Kidney capillary endothelial cell (primary cell): ENCODE data around the gene GPATCH4.
"Not testable (repeated sequence)": the region's sequence is repeated elsewhere in the genome, so short reads cannot be mapped to it uniquely, and the experiment has no call there.

ENCODE experiments used
- DNase-seq: peaks from one replicate; pipeline ENCODE4 v3.0.0-alpha.2; 2018; ENCODE audit warnings: low spot score

The GPATCH4 gene

DNA sequence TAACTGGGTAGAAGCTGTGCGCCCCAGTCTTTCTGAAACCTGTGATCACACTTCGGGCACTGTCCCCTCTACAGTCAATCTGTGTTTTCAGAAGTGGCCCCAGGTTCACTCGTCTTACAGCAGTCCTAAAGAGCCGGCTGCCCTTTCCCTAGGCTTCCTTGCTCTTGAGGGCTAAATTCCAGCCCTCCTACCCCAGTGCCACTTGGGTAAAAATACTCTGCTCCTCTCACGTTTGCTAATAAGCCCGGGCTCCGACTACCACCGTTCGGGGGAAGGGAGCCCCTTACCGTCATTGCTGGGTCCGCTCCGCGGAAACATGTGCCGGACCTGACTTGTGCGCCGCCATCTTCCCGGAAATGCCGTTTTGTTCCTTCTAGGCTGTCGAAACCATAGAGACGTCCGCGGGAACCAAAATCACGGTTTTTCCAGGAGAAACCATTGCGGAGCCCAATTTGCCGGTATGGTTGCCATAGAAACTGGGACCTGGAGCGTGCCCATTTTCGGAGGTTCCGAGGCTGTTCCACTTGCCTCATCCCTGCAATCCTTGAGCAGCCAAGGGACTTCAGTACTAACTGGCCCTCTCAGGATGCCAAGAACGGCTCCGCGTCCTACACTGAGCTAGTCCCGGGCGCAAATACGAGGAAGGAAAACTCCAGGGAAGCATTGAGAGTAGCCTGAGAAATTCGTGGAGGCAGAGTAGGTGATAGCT, at the start of gene GPATCH4:
TSS of gene GPATCH4 (minus strand) at position 358 of the 709 bp plus-strand sequence.
- DNase-seq: peak; percentile 87

DNA sequence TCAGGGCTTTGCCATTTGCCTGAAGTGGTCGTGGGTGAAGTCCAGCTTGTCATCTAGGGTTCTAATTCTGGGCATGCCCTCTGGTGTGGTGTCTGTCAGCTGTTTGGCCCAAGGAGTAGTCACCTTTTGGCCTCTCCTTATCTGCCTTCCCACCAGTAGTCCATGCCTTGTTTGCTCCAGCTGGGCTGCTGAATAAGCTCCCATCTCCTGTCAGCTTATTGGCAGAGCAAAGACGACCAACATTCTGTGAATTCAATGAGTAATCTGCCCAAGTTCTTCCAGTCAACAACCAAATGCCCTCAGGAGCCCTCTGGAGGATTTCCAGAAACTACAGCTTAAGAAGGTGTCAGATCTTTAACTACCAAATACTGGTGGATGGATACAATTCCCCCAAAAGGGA, 47.7 kb upstream of the GPATCH4 start:
- no peak for DNase-seq

DNA sequence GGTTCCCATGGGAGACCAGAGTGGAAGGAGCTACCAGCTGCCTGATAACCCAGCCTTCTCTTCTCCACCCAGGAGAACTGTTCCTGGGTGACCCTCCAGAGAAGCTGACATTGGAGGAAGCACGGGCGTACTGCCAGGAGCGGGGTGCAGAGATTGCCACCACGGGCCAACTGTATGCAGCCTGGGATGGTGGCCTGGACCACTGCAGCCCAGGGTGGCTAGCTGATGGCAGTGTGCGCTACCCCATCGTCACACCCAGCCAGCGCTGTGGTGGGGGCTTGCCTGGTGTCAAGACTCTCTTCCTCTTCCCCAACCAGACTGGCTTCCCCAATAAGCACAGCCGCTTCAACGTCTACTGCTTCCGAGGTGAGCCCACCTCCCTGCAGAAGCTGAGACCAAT, 47.2 kb upstream of the GPATCH4 start:
- no peak for DNase-seq

DNA sequence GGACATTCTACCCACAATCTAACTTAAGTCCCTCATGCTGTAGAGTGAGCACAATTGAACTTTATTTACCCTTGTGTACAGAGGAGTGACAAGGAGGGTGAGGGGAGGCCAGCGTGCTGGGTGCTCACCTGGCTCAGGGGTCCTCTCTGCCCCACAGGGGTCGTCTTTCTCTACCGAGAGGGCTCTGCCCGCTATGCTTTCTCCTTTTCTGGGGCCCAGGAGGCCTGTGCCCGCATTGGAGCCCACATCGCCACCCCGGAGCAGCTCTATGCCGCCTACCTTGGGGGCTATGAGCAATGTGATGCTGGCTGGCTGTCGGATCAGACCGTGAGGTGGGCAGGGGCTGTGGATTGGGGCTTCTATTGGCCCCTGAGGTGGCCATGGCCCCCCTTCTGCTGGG, 46.1 kb upstream of the GPATCH4 start:
- DNase-seq: no peak

DNA sequence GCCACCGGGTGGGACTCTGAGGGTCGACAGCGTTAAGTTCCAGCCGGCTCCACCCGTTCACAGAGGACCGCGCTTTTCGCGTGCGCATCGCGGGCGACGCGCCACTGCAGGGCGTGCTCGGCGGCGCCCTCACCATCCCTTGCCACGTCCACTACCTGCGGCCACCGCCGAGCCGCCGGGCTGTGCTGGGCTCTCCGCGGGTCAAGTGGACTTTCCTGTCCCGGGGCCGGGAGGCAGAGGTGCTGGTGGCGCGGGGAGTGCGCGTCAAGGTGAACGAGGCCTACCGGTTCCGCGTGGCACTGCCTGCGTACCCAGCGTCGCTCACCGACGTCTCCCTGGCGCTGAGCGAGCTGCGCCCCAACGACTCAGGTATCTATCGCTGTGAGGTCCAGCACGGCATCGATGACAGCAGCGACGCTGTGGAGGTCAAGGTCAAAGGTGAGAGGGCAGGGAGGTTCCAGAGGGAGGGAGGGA, 45.5 kb upstream of the GPATCH4 start:
- no peak for DNase-seq

DNA sequence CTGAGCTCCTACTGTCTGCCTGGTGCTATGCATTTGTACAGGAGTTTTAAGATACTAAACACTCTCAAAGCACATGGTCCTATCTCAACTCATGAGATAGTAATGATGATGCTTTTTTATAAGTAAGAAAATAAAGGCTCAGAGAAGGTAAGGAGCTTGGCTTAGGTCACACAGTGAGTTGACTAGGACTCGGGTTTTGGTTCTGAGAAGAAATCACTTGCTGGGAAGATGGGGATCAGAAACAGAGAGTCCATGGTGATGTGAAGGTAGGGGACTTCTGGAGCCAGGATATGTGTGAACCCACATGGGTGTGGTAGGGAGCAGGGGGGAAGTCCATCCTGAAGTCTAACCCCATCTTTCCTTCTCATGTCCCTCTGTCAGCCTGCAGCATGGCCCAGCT, 44.4 kb upstream of the GPATCH4 start:
- no peak for DNase-seq

DNA sequence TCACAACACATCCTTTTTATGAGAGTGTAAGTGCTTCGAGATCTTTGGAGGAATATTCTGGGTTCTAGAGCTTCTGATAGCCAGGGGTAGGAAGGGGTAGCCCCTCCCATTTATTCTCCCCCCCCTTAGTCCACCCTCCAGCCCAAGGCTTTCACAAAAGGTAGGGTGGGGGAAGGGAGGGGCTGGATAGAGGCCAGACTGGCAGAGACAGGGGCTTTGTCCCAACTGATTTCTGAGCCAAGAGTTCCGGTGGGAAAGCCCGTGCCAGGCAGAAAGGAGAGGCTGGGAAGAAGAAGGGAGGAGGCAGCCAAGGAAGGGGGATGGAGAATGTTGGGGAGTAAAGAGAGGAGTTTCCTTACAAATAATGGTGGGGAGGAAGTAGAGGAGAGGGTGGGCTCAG, 43.8 kb upstream of the GPATCH4 start:
- no peak for DNase-seq

DNA sequence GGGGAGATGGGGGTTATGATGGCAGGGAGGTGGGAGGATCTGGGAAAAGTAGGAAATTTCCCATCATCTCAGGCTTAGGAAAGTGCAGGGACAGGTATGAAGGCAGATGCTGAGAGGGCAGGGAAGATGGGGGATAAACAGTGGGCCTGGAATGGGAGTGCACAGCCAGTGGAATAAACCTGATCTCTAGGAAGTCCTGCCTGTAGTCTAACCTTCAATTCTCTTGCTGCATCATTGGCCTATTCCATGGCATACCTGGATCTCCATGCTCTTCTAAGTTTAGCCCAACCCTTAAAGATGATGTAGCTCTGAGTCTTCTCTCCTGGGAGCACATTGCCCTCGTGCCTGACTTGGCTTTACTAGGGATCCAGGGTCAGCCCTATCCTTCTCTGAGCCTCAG, 43.4 kb upstream of the GPATCH4 start:
- DNase-seq: no peak

DNA sequence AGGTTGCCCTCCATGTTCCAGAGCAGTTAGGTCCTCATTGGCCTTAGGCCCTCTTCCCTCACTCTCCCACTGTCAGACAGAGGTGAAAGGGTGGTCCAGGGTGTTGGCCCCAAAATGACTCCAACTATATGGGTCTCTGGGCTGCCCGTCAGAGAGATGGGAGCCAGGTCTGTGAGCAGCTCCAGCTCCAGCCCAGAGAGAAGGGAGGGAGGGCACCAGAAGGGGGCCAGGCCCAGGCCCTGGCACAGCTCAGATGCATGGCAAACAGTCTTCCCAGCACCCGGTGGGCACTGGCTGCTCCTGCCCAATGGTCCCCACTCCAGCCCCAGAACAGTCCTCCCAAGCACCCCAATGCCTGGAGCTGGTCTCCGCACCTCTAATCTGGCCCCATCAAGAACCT, 42.9 kb upstream of the GPATCH4 start:
- no peak for DNase-seq

DNA sequence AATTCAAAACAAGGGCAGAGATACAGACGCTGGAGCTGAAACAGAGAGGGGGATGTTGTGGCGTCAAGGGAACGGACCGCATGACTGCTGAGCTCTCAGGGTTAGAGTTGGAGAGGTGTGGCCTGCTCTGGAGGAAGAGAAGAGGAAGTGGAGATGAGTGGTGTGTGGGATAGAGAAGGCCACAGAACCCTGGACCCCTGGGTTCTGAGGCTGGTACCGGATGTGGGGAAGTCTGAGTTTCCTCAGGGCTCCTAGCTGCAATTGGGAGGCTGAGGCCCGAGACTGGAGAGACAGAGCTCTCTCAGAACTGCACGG, 42.5 kb upstream of the GPATCH4 start:
- DNase-seq: no peak

DNA sequence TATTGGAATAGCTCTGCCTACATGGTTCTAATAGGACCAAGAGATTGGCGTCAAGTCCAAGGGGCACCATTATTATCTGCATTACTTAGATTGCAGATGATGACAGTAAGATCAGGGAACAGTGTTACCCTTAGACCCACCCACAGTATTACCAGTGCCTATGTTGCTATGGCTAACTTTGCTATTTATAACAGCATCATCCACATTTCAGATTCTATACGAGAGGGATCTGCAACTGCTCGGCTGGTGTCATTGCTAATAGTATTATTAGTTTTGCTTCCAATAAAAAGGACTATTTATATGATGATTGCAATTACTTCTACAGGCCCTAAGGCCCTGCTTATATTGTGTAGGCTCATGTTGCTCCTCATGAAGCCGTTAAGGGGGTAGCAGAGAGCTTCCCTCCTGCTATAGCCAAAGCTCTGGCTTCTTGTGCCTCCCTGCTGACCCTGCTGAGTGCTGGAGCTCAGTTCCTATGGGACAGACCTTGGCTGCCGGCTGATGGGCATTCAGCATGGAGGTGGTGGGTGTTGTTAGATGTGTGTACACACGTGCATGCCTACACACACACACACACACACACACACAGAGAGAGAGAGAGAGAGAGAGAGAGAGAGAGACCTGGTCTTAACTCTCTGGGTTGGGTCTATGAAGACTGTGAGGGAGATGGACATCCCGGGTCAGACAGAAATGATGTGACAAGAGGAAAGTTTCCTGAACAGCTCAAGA, 41.9 kb upstream of the GPATCH4 start:
- DNase-seq: no peak

DNA sequence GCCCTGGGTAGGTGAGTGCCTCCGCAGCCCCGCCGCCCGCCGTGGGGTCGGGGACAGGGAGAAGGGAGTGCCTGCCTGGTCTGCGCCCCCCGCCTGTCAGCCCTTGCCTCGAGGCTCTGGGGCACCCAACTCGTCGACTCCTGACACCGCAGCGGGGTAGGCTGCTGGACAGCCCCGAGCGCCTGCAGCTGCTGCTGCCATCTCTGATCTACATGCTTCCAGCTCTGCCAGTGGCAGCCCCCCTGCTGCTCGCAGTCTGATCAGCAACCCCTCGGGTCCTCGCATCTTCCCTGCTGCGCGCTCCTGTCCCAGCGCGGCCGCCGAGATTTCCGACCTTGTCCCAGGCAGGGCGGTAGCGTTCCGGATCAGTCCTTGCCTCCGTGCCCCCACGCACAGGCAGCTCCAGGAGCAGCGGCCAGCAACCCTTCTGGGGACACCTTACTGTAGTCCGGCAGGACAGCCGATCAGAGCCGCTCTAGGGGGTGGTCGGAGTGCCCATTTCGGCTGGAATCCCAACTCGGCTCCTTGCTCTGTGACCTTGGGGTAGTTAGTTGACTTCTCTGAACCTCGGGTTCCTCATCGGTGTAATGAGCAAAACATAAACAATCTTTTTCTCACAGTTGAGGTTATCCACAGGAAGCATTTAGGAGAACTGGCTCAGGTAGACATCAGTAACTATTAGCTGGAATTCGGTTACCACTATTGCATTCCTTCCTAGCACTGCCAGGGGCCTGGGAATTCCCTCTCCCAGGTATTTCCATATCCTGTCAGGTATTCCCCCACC, 41.2 kb upstream of the GPATCH4 start:
- DNase-seq: no peak

DNA sequence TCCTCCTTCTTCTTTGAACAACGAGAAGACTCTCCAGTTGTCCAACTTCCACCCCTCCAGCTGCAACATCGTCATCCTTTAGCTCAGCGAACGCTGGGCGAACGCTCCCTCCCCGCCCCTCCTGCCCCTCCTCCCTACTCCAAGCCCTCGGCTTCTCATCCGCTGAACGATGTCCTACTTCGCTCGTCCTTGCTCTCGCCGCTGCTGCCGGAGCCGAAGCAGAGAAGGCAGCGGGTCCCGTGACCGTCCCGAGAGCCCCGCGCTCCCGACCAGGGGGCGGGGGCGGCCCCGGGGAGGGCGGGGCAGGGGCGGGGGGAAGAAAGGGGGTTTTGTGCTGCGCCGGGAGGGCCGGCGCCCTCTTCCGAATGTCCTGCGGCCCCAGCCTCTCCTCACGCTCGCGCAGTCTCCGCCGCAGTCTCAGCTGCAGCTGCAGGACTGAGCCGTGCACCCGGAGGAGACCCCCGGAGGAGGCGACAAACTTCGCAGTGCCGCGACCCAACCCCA, 40.5 kb upstream of the GPATCH4 start, which contains the start of gene BCAN:
TSS of gene BCAN (plus strand) at position 357 of the 504 bp plus-strand sequence. CDS start 3,938 bp downstream, outside the sequence.
- no peak for DNase-seq

DNA sequence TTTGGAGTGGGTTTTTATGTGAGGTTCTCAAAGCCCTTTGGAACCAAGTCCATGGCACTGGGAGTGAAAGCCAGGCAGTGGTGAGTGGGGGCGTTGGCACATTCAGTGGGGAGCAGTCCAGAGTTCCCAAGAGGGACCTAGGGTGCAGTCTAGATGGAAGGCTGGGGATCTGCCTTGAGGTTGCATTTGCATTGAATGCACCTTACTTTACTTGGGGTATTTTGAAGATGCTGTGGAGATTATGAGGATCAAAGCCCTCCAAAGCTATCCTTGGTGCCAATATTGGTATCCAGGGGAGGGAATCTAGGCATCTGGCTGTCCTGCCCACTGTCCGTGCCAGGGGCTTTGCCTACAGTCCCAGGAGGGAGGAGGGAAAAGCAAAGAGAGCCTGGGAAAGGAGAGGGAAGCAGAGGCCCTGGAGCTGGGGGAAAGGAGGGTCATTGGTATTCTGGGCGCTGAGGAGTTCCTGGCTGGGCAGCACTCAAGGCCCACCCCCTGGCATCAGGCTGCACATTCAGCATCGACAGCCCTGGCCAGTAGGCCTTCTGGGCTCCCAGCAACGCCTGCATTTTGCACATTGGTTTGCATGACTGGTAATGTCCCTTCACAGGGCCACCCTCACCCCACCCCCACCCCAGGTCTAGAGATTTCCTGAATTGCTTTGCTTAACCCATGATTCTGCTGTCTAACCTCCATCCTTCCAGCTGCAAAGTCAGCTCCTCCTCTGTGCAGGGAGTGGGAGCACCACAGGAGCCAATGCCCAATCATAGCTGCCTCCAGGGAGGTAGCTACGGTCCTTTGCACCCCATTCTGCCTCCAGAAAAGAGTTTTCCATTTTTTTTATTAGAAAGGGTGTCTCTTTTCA, 39.8 kb upstream of the GPATCH4 start:
- no peak for DNase-seq

DNA sequence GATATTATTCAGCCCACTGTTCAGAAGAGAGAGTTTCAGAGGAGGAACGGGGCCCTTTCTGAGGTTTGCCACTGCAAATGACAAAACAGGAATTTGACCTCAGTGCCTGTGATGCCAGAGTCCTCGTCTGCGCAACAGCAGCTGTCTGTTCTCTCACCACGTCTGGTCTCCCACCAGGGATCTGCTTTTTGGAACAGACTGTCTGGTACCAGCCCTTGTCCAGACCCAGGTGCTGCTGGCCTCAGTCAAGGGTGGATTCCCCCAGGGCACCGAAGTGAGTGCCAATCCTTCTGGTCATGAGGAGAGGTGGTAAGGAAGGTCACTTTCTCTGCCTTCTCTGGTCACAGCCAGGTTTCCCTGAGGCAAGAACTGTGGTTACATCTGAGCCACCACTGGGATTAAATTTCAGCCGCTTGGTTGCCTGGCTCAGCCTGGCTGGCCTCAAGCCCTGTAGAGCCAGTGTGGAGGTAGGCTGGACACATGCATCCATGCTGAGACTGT, 38.4 kb upstream of the GPATCH4 start:
- no peak for DNase-seq

DNA sequence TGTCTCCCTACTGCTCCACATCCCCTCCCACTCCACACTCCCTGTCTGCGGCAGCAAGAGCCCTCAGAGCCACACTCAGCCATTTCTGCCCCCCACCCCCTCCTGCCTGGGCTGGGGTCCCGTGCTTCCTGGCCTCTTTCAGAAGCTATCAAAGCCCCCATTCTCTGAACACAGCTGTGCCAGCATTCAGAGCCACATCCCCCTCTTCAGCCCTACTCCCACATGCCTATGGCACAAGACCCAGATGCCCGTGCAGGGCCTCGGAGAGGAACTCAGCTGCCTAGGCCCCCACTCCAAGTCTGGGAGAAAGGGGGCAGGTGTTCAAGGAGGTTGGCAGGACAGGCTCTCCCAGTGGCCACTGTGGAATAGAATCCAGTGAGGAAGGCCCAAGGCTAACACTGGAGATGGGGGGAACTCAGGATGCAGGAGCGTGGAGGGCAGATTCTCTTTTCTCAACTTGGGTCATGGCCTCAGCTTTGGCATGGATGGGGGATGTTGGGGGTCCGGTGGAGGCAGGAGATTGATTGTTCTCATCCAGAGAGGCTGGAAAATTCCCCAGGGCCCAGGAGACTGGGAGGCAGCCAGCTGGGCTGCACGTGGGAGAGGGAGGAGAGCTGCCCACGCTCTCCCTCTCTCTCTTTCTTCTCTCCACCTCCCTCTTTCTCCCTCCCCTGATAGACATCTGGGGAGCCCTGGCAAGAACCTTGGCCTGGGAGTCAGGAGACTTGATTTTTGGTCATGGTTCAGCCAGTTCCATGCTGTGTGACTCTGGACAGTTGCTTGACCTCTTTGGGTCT, 37.1 kb upstream of the GPATCH4 start:
- DNase-seq: no peak

DNA sequence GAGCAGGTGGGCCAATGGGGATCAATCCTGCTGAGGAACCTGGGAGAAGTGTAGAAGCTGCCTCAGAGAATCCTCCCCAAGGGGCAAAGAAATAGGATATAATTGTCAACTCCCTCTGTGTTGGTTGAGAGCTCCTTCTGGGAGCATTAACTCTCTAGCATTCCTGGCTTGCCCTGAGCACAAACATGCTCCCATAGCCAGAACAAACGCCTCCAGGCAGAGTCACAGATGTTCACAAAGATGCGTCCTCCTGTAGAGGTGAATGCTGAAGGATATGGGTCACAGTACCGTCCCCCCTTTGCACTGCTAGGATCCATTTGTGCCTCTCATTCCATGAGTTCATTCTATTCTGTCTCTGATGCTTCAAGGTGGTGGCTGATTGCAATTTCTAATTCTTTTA, 31.1 kb upstream of the GPATCH4 start:
- no peak for DNase-seq

DNA sequence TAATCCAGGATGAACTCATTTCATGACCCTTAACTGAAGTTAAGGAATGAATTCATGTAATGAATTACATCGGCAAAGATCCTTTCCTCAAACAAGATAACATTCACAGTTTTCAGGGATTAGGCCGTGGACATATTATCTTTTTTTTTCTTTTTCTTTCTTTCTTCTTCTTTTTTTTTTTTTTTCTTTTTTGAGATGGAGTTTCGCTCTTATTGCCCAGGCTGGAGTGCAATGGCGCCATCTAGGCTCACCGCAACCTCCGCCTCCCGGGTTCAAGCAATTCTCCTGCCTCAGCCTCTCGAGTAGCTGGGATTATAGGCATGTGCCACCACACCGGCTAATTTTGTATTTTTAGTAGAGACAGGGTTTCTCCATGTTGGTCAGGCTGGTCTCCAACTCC, 29.9 kb upstream of the GPATCH4 start:
- DNase-seq: not testable (repeated sequence)

DNA sequence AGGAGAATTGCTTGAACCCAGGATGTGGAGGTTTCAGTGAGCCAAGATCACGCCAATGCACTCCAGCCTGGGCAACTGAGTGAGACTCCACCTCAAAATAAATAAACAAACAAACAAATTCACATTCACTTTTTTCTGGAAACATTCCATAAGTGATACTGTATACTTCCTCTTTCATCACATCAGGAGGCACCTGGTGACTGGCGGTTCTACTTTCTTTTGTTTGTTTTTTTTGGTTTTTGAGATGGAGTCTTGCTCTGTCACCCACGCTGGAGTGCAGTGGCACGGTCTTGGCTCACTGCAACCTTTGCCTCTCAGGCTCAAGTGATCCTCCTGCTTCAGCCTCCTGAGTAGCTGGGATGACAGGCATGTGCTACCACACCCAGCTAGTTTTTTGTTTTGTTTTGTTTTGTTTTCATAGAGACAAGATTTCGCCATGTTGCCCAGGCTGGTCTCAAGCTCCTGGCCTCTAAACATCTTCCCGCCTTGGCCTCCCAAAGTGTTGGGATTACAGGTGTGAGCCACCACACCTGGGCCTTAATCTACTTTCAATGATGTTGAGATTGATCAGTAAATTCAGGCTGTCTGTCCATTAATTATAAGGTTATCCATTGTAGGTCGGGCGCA, 28.7 kb upstream of the GPATCH4 start:
- no peak for DNase-seq

DNA sequence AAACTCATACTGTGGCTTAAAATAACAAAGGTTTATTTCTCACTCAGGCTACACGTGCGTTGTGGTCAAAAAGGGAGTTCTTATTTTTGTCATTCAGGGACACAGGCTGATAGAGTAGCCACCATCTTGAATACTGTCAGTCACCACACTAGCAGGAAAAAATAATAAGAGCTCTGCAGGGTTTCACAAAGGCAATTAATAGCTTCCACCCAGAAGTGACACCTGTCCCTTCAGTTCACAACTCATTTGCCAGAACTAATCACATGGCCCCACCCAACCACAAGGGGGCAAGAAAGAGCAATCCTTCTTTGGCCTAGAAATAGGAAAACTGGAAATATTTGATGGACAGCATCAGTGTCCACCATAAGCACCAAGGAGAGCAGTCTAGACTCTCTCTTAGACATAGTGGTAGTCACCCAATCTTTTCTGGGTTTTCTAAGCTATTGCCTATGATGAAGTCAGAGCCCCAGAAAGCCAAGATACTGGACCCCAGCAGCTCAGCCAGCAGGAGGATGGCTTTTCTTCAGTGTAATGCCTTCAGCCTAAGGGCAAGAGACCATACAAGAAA, 26.1 kb upstream of the GPATCH4 start:
- DNase-seq: peak; percentile 60
